Cardiac fibroblast (primary cell): ENCODE results near the gene GLRX.
A peak's percentile ranks its signal among the peaks of the same experiment; 100 is the strongest.
"Not testable (repeated sequence)": the region's sequence is repeated elsewhere in the genome, so short reads cannot be mapped to it uniquely, and the experiment has no call there.

Source experiments
- DNase-seq, 2 donors: peaks; one replicate each; pipeline versions ENCODE4 v3.0.0 to v3.0.0-alpha.2; 2010; ENCODE audit warnings: low read depth in 2 of 2
- H3K4me3 ChIP-seq, 2 donors: replicated peaks in 1 of 2; 1 replicate in 1 of 2; 2 replicates in 1 of 2; pipeline ENCODE4 v1.5.1; 2011; ENCODE audit warnings: low read depth in 2 of 2, low read length in 2 of 2, mild to moderate bottlenecking in 2 of 2, moderate library complexity in 1 of 2
- TF ChIP-seq, protein P1 (sequence below): IDR thresholded peaks from one replicate; pipeline ENCODE4 v1.5.1; 2011; ENCODE audit warnings: low read depth, mild to moderate bottlenecking, low read length, inconsistent platforms

The GLRX gene

DNA sequence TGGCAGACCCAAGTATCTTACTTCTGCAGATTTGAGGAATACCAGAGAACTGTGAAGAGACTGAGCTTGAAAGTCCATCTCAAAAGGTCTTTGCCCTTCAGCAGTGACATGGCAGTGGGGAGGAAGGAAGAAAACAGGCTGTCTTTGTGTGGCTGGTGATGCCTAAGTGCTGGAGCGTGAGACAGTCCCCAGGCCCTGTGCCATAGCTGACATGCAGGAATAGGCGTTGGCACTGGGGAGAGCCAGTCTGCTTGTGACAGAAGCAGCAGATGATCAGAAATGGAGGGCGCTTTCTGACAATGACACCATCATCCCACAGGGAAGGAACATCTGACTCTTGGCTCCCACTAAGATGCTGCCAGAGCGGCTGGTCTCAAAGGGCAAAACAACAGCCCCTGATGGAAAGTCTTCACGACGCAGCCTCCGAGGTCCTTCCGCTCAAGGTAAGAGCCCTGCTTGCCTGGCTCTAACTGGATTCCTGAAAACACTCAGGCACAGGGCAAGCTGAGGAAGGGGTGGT, 15.5 kb upstream of the GLRX start:
- no peak for DNase-seq
- TF ChIP-seq, protein P1, sequence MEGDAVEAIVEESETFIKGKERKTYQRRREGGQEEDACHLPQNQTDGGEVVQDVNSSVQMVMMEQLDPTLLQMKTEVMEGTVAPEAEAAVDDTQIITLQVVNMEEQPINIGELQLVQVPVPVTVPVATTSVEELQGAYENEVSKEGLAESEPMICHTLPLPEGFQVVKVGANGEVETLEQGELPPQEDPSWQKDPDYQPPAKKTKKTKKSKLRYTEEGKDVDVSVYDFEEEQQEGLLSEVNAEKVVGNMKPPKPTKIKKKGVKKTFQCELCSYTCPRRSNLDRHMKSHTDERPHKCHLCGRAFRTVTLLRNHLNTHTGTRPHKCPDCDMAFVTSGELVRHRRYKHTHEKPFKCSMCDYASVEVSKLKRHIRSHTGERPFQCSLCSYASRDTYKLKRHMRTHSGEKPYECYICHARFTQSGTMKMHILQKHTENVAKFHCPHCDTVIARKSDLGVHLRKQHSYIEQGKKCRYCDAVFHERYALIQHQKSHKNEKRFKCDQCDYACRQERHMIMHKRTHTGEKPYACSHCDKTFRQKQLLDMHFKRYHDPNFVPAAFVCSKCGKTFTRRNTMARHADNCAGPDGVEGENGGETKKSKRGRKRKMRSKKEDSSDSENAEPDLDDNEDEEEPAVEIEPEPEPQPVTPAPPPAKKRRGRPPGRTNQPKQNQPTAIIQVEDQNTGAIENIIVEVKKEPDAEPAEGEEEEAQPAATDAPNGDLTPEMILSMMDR, result no peak
- no peak overlapping the region for H3K4me3 ChIP-seq

DNA sequence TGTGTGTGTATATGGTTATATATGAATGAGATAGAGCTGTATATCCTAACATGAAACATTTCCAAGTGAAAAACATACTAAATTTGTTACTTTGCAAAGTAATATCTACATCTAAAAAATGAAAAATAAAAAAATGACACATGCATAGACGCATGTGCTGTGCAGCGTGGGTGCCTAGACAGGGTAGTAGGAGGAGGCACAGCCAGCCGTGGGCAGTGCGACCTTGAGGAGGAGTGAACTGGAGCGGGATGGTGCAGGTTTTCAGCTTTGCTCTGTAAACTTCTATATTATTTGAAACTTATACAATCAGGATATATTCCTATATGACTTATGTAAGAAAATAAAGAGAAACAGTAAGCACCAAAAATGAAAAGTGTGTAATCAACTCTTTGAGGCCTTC, 15.0 kb upstream of the GLRX start:
- TF ChIP-seq, protein P1, result no peak
- DNase-seq, result no peak
- no peak overlapping the region for H3K4me3 ChIP-seq

DNA sequence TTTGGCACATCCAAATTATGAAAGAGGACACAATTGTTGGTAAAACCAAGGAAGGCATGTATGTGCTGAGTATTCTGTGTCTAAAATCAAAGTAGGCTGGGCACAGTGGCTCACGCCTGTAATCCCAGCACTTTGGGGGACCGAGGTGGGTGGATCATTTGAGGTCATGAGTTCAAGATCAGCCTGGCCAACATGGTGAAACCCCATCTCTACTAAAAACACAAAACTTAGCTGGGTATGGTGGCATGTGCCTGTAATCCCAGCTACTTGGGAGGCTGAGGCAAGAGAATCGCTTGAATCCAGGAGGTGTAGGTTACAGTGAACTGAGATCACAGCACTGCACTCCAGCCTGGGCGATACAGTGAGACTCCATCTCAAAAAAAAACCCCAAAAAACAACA, 14.4 kb upstream of the GLRX start:
- H3K4me3 ChIP-seq, DNase-seq: not testable (repeated sequence)

DNA sequence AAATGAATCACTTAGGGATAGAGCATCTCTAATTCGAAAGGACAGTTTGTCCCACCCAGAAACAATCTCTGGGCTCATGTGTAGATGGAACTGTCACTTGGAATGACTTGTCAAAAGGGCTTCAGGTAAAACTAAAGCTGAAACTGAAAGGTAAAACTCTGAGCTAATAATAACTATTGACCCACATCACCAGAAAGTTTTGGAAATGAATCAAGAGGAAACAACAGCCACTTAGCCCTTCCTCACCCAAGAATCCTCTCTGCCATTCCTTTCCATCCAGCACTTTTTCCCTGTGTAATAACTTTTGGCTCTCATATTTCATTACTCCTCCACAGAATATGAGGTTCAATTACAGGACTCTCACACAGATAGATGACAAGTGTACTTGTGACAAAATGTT, 14.0 kb upstream of the GLRX start:
- no peak overlapping the region for H3K4me3 ChIP-seq
- TF ChIP-seq, protein P1, result no peak
- DNase-seq, result peak in 1 of 2 donors; percentile 34

DNA sequence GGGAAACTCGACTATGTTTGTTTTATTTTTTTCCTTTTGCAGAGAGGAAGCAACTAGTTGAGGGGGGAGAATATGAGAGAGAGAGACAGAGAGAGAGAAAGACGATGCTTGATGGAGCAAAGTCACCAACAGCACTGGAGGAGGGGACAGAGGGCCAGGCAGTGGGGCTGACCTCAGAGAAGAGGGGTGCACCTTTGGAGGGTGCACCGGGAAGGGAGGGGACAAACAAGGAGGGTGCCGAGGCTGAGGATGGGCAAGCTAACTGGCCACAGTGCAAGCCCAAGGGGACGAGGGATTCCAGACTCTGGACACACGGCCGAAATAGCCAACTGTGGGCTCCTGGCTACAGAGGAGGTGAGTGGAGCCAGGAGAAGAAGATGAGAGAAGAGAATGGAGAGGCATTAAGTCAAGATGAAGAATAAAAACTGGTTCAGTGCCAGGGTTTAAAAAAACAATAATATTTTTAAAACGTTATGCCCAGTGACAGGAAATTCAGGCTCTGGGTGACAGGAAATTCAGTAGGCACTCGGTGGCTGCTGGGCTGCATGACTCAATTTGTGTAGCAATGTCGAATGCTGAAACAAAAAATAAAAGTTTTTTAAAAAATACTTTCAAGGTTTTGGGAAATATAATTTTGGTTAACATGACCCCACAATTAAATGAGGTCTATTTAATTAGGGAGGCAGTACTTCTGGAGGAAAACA, 13.3 kb upstream of the GLRX start:
- peak in 1 of 2 donors; percentile 32 for DNase-seq
- TF ChIP-seq, protein P1, result no peak
- peak overlapping the region in 1 of 2 donors; percentile 61 for H3K4me3 ChIP-seq

DNA sequence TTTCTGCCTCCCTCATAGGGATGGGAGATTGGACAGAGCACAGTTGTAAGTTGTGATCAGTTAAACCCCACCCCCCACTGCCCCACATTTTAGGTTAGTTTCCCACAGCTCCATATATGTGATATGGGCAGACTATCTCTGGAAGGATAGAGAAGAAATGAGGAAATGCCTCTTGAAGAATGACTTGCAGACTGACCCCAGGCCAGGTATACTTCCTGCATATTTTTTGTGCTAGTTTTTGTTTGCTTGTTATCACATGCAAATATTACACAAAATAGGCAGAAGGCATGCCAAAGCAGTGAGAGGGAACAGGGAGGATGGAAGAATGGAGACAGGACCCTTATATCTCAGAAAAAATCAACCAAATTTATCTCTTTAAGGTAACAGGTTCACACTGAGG, 10.1 kb upstream of the GLRX start:
- no peak for DNase-seq
- H3K4me3 ChIP-seq, result no peak overlapping the region
- TF ChIP-seq, protein P1, result no peak

DNA sequence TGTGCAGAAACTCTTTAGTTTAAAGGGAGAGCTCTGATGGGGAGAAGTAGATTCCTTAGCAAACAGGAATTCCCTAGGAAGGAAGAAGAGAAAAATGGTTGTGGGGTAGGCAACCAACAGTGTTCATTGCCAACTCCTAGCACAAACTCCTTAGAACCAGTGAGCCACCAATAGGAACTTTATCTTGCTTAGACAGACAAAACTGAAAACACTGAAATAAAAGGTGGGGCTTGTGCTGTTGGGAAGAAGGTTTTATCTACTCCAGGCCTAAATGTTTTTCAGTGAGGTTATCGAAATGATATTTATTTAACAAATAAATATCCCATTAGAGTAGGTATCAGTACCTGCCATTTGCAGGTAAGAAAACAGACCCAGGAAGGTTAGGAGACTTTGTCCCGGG, 7.7 kb upstream of the GLRX start:
- TF ChIP-seq, protein P1, result no peak
- DNase-seq, result no peak
- H3K4me3 ChIP-seq, result no peak overlapping the region
